Measurements from ENCODE around the gene ATG9B.

Gene ATG9B

GRCh38 chr7:151063212-151063561 lies 38.9 kb upstream of the ATG9B start:
- Histone ChIP-seq H3K9me3 (ENCODE audit: insufficient read depth, low read depth, low read length) (no peaks in the 10 kb centered on the region), H3K27ac (ENCODE audit: low read length) (no peak overlapping the region), H3K36me3 (ENCODE audit: insufficient read depth, low read depth, low read length) (peaks cover 37% of the 10 kb centered on the region), H3K4me3 (ENCODE audit: low read length) (peak overlapping the region; percentile 73), H3K4me1 (ENCODE audit: insufficient read depth, low read length) (peaks cover 37% of the 10 kb centered on the region), H3K27me3 (ENCODE audit: insufficient read depth, low read length) (peaks cover 17% of the 10 kb centered on the region; the same call in 1 of the 2 replicates), H3K9ac (ENCODE audit: low read depth, low read length) (peak overlapping the region; percentile 53; the same call in 1 of the 2 replicates)

GRCh38 chr7:151062399-151063211 lies 38.3 kb upstream of the ATG9B start:
- Histone ChIP-seq H3K27me3 (ENCODE audit: insufficient read depth, low read length) (peaks cover 17% of the 10 kb centered on the region; the same call in 1 of the 2 replicates), H3K9ac (ENCODE audit: low read depth, low read length) (peak overlapping the region; percentile 79; the same call in 1 of the 2 replicates), H3K9me3 (ENCODE audit: insufficient read depth, low read depth, low read length) (no peaks in the 10 kb centered on the region), H3K27ac (ENCODE audit: low read length) (peak overlapping the region; percentile 72), H3K4me3 (ENCODE audit: low read length) (peak overlapping the region; percentile 73), H3K4me1 (ENCODE audit: insufficient read depth, low read length) (peaks cover 32% of the 10 kb centered on the region), H3K36me3 (ENCODE audit: insufficient read depth, low read depth, low read length) (peaks cover 31% of the 10 kb centered on the region)

GRCh38 chr7:151062111-151062398 lies 37.8 kb upstream of the ATG9B start:
- Histone ChIP-seq H3K27me3 (ENCODE audit: insufficient read depth, low read length) (peaks cover 20% of the 10 kb centered on the region), H3K4me3 (ENCODE audit: low read length) (peak overlapping the region; percentile 94), H3K27ac (ENCODE audit: low read length) (no peak overlapping the region), H3K4me1 (ENCODE audit: insufficient read depth, low read length) (peaks cover 28% of the 10 kb centered on the region), H3K9ac (ENCODE audit: low read depth, low read length) (peak overlapping the region; percentile 20; the same call in 1 of the 2 replicates), H3K9me3 (ENCODE audit: insufficient read depth, low read depth, low read length) (no peaks in the 10 kb centered on the region), H3K36me3 (ENCODE audit: insufficient read depth, low read depth, low read length) (peaks cover 26% of the 10 kb centered on the region)

GRCh38 chr7:151061213-151062110 lies 37.2 kb upstream of the ATG9B start:
- no peaks in the 10 kb centered on the region for H3K9me3 ChIP-seq (ENCODE audit: insufficient read depth, low read depth, low read length)
- H3K27me3 ChIP-seq (ENCODE audit: insufficient read depth, low read length) = peaks cover 26% of the 10 kb centered on the region
- peak overlapping the region; percentile 20; the same call in 1 of the 2 replicates for H3K9ac ChIP-seq (ENCODE audit: low read depth, low read length)
- peak overlapping the region; percentile 94 for H3K4me3 ChIP-seq (ENCODE audit: low read length)
- H3K4me1 ChIP-seq (ENCODE audit: insufficient read depth, low read length) = peaks cover 28% of the 10 kb centered on the region
- H3K27ac ChIP-seq (ENCODE audit: low read length) = no peak overlapping the region
- H3K36me3 ChIP-seq (ENCODE audit: insufficient read depth, low read depth, low read length) = peaks cover 20% of the 10 kb centered on the region

GRCh38 chr7:151060416-151061212 lies 36.3 kb upstream of the ATG9B start:
- Histone ChIP-seq H3K9ac (ENCODE audit: low read depth, low read length) (peak overlapping the region; percentile 46; the same call in 1 of the 2 replicates), H3K4me3 (ENCODE audit: low read length) (peak overlapping the region; percentile 94), H3K4me1 (ENCODE audit: insufficient read depth, low read length) (peaks cover 28% of the 10 kb centered on the region), H3K27ac (ENCODE audit: low read length) (no peak overlapping the region), H3K9me3 (ENCODE audit: insufficient read depth, low read depth, low read length) (no peaks in the 10 kb centered on the region), H3K27me3 (ENCODE audit: insufficient read depth, low read length) (peaks cover 34% of the 10 kb centered on the region), H3K36me3 (ENCODE audit: insufficient read depth, low read depth, low read length) (peaks cover 11% of the 10 kb centered on the region)

- Histone ChIP-seq H3K9ac (ENCODE audit: low read depth, low read length) (peak overlapping the region; percentile 46; the same call in 1 of the 2 replicates), H3K4me1 (ENCODE audit: insufficient read depth, low read length) (peaks cover 28% of the 10 kb centered on the region), H3K27me3 (ENCODE audit: insufficient read depth, low read length) (peaks cover 37% of the 10 kb centered on the region), H3K9me3 (ENCODE audit: insufficient read depth, low read depth, low read length) (no peaks in the 10 kb centered on the region), H3K36me3 (ENCODE audit: insufficient read depth, low read depth, low read length) (peaks cover 6% of the 10 kb centered on the region), H3K27ac (ENCODE audit: low read length) (no peak overlapping the region), H3K4me3 (ENCODE audit: low read length) (peak overlapping the region; percentile 94)
These were observed 35.8 kb upstream of the ATG9B start for GRCh38 chr7:151060113-151060415.

- peaks cover 28% of the 10 kb centered on the region for H3K4me1 ChIP-seq (ENCODE audit: insufficient read depth, low read length)
- no peak within 1 kb of the TSS for H3K27ac ChIP-seq (ENCODE audit: low read length)
- H3K9ac ChIP-seq (ENCODE audit: low read depth, low read length) = peak within 1 kb of the TSS; percentile 46; the same call in 1 of the 2 replicates
- peak within 1 kb of the TSS; percentile 94 for H3K4me3 ChIP-seq (ENCODE audit: low read length)
- no peaks in the 10 kb centered on the region for H3K9me3 ChIP-seq (ENCODE audit: insufficient read depth, low read depth, low read length)
- H3K36me3 ChIP-seq (ENCODE audit: insufficient read depth, low read depth, low read length) = peaks cover under 1% of the 10 kb centered on the region; the same call in 1 of the 2 replicates
- H3K27me3 ChIP-seq (ENCODE audit: insufficient read depth, low read length) = peaks cover 37% of the 10 kb centered on the region
These were observed 35.2 kb upstream of the ATG9B start, which contains the start of gene SLC4A2 for GRCh38 chr7:151059367-151060112. SLC4A2 (plus strand) TSS chr7:151059589; CDS start chr7:151061988, 2,399 bp downstream.

- Histone ChIP-seq H3K9me3 (ENCODE audit: insufficient read depth, low read depth, low read length) (no peaks in the 10 kb centered on the region), H3K4me1 (ENCODE audit: insufficient read depth, low read length) (peaks cover 28% of the 10 kb centered on the region), H3K4me3 (ENCODE audit: low read length) (peak overlapping the region; percentile 94), H3K36me3 (ENCODE audit: insufficient read depth, low read depth, low read length) (no peaks in the 10 kb centered on the region), H3K9ac (ENCODE audit: low read depth, low read length) (peak overlapping the region; percentile 46; the same call in 1 of the 2 replicates), H3K27me3 (ENCODE audit: insufficient read depth, low read length) (peaks cover 37% of the 10 kb centered on the region), H3K27ac (ENCODE audit: low read length) (no peak overlapping the region)
These were observed 34.6 kb upstream of the ATG9B start for GRCh38 chr7:151058781-151059366.

GRCh38 chr7:151057989-151058780 lies 33.9 kb upstream of the ATG9B start:
- H3K27me3 ChIP-seq (ENCODE audit: insufficient read depth, low read length) = peaks cover 37% of the 10 kb centered on the region
- no peak overlapping the region for H3K27ac ChIP-seq (ENCODE audit: low read length)
- peak overlapping the region; percentile 94 for H3K4me3 ChIP-seq (ENCODE audit: low read length)
- H3K9ac ChIP-seq (ENCODE audit: low read depth, low read length) = peak overlapping the region; percentile 46; the same call in 1 of the 2 replicates
- H3K36me3 ChIP-seq (ENCODE audit: insufficient read depth, low read depth, low read length) = no peaks in the 10 kb centered on the region
- H3K9me3 ChIP-seq (ENCODE audit: insufficient read depth, low read depth, low read length) = no peaks in the 10 kb centered on the region
- peaks cover 25% of the 10 kb centered on the region for H3K4me1 ChIP-seq (ENCODE audit: insufficient read depth, low read length)

GRCh38 chr7:151057506-151057988 lies 33.3 kb upstream of the ATG9B start, which contains the start of gene CDK5:
CDK5 (minus strand) TSS chr7:151057897; CDS start chr7:151057848, 49 bp downstream.
- H3K9me3 ChIP-seq (ENCODE audit: insufficient read depth, low read depth, low read length) = no peaks in the 10 kb centered on the region
- no peak within 1 kb of the TSS for H3K27ac ChIP-seq (ENCODE audit: low read length)
- peak within 1 kb of the TSS; percentile 61; the same call in 1 of the 2 replicates for H3K9ac ChIP-seq (ENCODE audit: low read depth, low read length)
- no peaks in the 10 kb centered on the region for H3K36me3 ChIP-seq (ENCODE audit: insufficient read depth, low read depth, low read length)
- peaks cover 41% of the 10 kb centered on the region for H3K27me3 ChIP-seq (ENCODE audit: insufficient read depth, low read length)
- peak within 1 kb of the TSS; percentile 94 for H3K4me3 ChIP-seq (ENCODE audit: low read length)
- peaks cover 25% of the 10 kb centered on the region for H3K4me1 ChIP-seq (ENCODE audit: insufficient read depth, low read length)

Measured in iPS-20b (cell line).